GM12878 (cell line): ENCODE data around the gene EFHD1. TPM values are rescaled to one million over a fixed set of nuclear protein-coding genes. Genes with fewer than 3 reads are reported as not detected.

ENCODE experiments used
- ATAC-seq: fragments of 200-7000 bp; cut with Tn5 transposase; 3 replicates; pipeline ENCODE4 v1.9.1; 2020; ENCODE audit warnings: mild to moderate bottlenecking, moderate library complexity
- BruUV-seq: library from RNA; stranded (reverse); fragments of 400-500 nt; replicated peaks from 2 replicates; lab custom pipeline; 2021; lab: Mats Ljungman, UMichigan
- CTCF ChIA-PET: fragments of 300-600 bp; sonication (Branson Sonifier 250); formaldehyde crosslinking; extraction: SDS; loops from one replicate; lab custom pipeline; 2021; ENCODE audit warnings: inconsistent platforms; lab: Yijun Ruan, JAX
- POLR2A ChIA-PET: fragments of 350-600 bp; formaldehyde crosslinking; extraction: SDS; loops from one replicate; lab custom pipeline; 2021; ENCODE audit warnings: inconsistent platforms; lab: Charles Lee
- RAD21 ChIA-PET: fragments of 300-600 bp; sonication (Branson Sonifier 250); formaldehyde crosslinking; loops from one replicate; lab custom pipeline; 2023; ENCODE audit warnings: antibody characterized with exemption; ENCODE audit not compliant: unreplicated experiment; lab: Charles Lee
- SMC1A ChIA-PET: fragments of 300-600 bp; sonication (Branson Sonifier 250); formaldehyde crosslinking; loops from one replicate; lab custom pipeline; 2023; ENCODE audit not compliant: unreplicated experiment, uncharacterized antibody; lab: Charles Lee
- DNase-seq: peaks from one replicate; pipeline ENCODE4 v3.0.0-alpha.2; 2011; ENCODE audit warnings: low read depth, low spot score
- FAIRE-seq: peaks from 3 replicates; lab custom pipeline; 2011; peaks lifted over from hg19 to GRCh38; lab: Jason Lieb, UNC
- H2AFZ ChIP-seq: 2 replicates; pipeline ENCODE4 v1.6.0; 2011; ENCODE audit warnings: low read depth, low read length, control low read depth; ENCODE audit not compliant: control insufficient read depth
- H3K27ac ChIP-seq: 2 replicates; pipeline ENCODE4 v1.5.1; 2011; ENCODE audit warnings: control low read depth; ENCODE audit not compliant: control insufficient read depth, insufficient read depth
- H3K27me3 ChIP-seq, 2 experiments: replicated peaks in 1 of 2; 2 replicates each; pipeline versions ENCODE4 v1.6.0 to v1.6.1; 2011; ENCODE audit warnings: low read length in 1 of 2; ENCODE audit not compliant: control insufficient read depth in 2 of 2, insufficient read depth in 2 of 2
- H3K36me3 ChIP-seq, 2 experiments: 2 replicates each; pipeline ENCODE4 v1.5.1; 2011; ENCODE audit warnings: low read length in 1 of 2; ENCODE audit not compliant: control insufficient read depth in 2 of 2, insufficient read depth in 2 of 2
- H3K4me1 ChIP-seq: 2 replicates; pipeline ENCODE4 v1.6.1; 2011; ENCODE audit warnings: mild to moderate bottlenecking, low read length, moderate library complexity, mixed read lengths; ENCODE audit not compliant: control insufficient read depth, insufficient read depth
- H3K4me2 ChIP-seq: 2 replicates; pipeline ENCODE4 v1.6.0; 2011; ENCODE audit warnings: control low read depth; ENCODE audit not compliant: control insufficient read depth, insufficient read depth
- H3K4me3 ChIP-seq: fragments of 200-600 bp; sonication (generic); 2 replicates; pipeline ENCODE4 v1.5.1; 2016
- H3K79me2 ChIP-seq: 2 replicates; pipeline ENCODE4 v1.6.0; 2011; ENCODE audit warnings: low read length; ENCODE audit not compliant: control insufficient read depth, insufficient read depth
- H3K9ac ChIP-seq: 2 replicates; pipeline ENCODE4 v1.8.0; 2011; ENCODE audit warnings: low read length, control low read depth, mixed read lengths; ENCODE audit not compliant: control insufficient read depth, insufficient read depth
- H3K9me3 ChIP-seq: replicated peaks from 3 replicates; pipeline ENCODE4 v1.5.1; 2011; ENCODE audit warnings: mild to moderate bottlenecking, low read length; ENCODE audit not compliant: control insufficient read depth, insufficient read depth
- H4K20me1 ChIP-seq: 2 replicates; pipeline ENCODE4 v1.6.0; 2011; ENCODE audit not compliant: control insufficient read depth, insufficient read depth
- ATF2 ChIP-seq: IDR thresholded peaks from 2 replicates; pipeline ENCODE4 v1.6.1; 2012; ENCODE audit warnings: low read length, inconsistent platforms
- BMI1 ChIP-seq: fragments of 450-650 bp; IDR thresholded peaks from 2 replicates; pipeline ENCODE4 v1.6.1; 2016; ENCODE audit warnings: mild to moderate bottlenecking, moderate library complexity, borderline replicate concordance
- CBX3 ChIP-seq: fragments of 200-600 bp; sonication (generic); IDR thresholded peaks from 2 replicates; pipeline ENCODE4 v1.6.1; 2016; ENCODE audit warnings: low read depth, borderline replicate concordance
- ETV6 ChIP-seq, 2 experiments: fragments of 450-650 bp in 1 of 2; IDR thresholded peaks in 1 of 2; conservative IDR thresholded peaks in 1 of 2; 2 replicates each; pipeline ENCODE4 v1.6.1; 2014; ENCODE audit warnings: antibody characterized with exemption in 1 of 2, borderline replicate concordance in 1 of 2, low read depth in 1 of 2, mild to moderate bottlenecking in 1 of 2, moderate library complexity in 1 of 2
- IKZF1 ChIP-seq: fragments of 450-650 bp; conservative IDR thresholded peaks from 2 replicates; pipeline ENCODE4 v1.6.1; 2017; ENCODE audit warnings: antibody characterized with exemption, mild to moderate bottlenecking
- MAX ChIP-seq: IDR thresholded peaks from 2 replicates; pipeline ENCODE4 v1.6.1; 2012; ENCODE audit warnings: low read depth, low read length, improper control_type of control experiment
- MEF2B ChIP-seq: fragments of 450-650 bp; IDR thresholded peaks from 2 replicates; pipeline ENCODE4 v1.6.1; 2018; ENCODE audit warnings: mild to moderate bottlenecking, moderate library complexity; ENCODE audit not compliant: partially characterized antibody, poor library complexity, severe bottlenecking
- PAX8 ChIP-seq: fragments of 450-650 bp; IDR thresholded peaks from 2 replicates; pipeline ENCODE4 v1.6.1; 2017; ENCODE audit warnings: mild to moderate bottlenecking, moderate library complexity
- SREBF1 ChIP-seq: IDR thresholded peaks from 2 replicates; pipeline ENCODE4 v1.6.1; 2012; ENCODE audit warnings: mild to moderate bottlenecking, low read length
- ZBED1 ChIP-seq: IDR thresholded peaks from 2 replicates; pipeline ENCODE4 v1.6.1; 2016; ENCODE audit warnings: borderline replicate concordance
- ZBTB33 ChIP-seq: fragments of 450-650 bp; IDR thresholded peaks from 2 replicates; pipeline ENCODE4 v1.6.1; 2017; ENCODE audit warnings: mild to moderate bottlenecking
- ZBTB4 ChIP-seq: fragments of 450-650 bp; formaldehyde crosslinking; IDR thresholded peaks from 2 replicates; pipeline ENCODE4 v1.4.0; 2022; ENCODE audit warnings: mild to moderate bottlenecking, moderate library complexity
- ZSCAN29 ChIP-seq: fragments of 450-650 bp; IDR thresholded peaks from 2 replicates; pipeline ENCODE4 v1.6.1; 2017; ENCODE audit warnings: mild to moderate bottlenecking, moderate library complexity
- WGBS: methylation state at CpG from one replicate; pipeline ENCODE4 v1.1.6; 2016; ENCODE audit warnings: low lambda C conversion rate; ENCODE audit not compliant: insufficient replicate concordance, insufficient coverage; ENCODE audit errors: missing lambda C conversion rate; 5-methylcytosine and 5-hydroxymethylcytosine counted together
- in situ Hi-C: fragments of 300-500 bp; cut with MboI; formaldehyde crosslinking; loops from 9 replicates; pipeline ENCODE4 v1.14.3; 2018; ENCODE audit warnings: mixed read lengths
- intact Hi-C: fragments of 100-400 bp; cut with micrococcal nuclease; formaldehyde crosslinking; loops from one replicate; pipeline ENCODE4 v1.14.2; 2022; ENCODE audit not compliant: unreplicated experiment
- polyA plus RNA-seq, 11 experiments: library from polyadenylated mRNA; depleted of rRNA in 4 of 11; unstranded in 6 of 11; stranded (reverse) in 5 of 11; fragments of >200 nt; fragmentation: Nextera tagmentation in 4 of 11; fragmentation: Illumina TruSeq in 1 of 11; extraction: Ambion mirVana in 4 of 11; extraction: Trizol in 1 of 11; gene quantifications; 1 replicate in 1 of 11; 2 replicates in 10 of 11; pipeline versions ENCODE4 v1.2.1 to v1.2.3, GENCODE V29; 2011 to 2016; ENCODE audit warnings: inconsistent platforms in 2 of 11, missing spikeins in 2 of 11, low read depth in 1 of 11
- total RNA-seq, 4 experiments: library from RNA; depleted of rRNA in 3 of 4; stranded (reverse); fragments of >200 nt in 3 of 4; fragmentation: Illumina TruSeq in 1 of 4; extraction: Trizol in 1 of 4; gene quantifications; 2 replicates each; pipeline versions ENCODE4 v1.2.1 to v1.2.3, GENCODE V29; 2013 to 2021

EFHD1 gene
- total and polyA plus RNA-seq, 10 of the 15 experiments (the other 5 are each of a cell fraction or from before 2014, with no cell fraction given): 0.07 TPM; not detected in 9

GRCh38 chr2:232721882-232722281 is 88.5 kb downstream of the EFHD1 start:
- no peak for ATAC-seq
- in situ Hi-C loops (no loop called here), intact Hi-C loops (no loop called here)
- H4K20me1 ChIP-seq: no peaks in the 10 kb centered on the region
- H3K4me1 ChIP-seq: no peaks in the 10 kb centered on the region; the same call in 1 of the 2 replicates
- H3K36me3 ChIP-seq: peaks cover 4 to 23% of the 10 kb centered on the region in 2 experiments
- no peak overlapping the region for H3K4me3 ChIP-seq
- peaks cover 24% of the 10 kb centered on the region for H3K79me2 ChIP-seq
- POLR2A ChIA-PET: no interaction called here
- SMC1A ChIA-PET: no interaction called here
- RAD21 ChIA-PET: no interaction called here
- H3K9ac ChIP-seq: no peak overlapping the region
- no peak for DNase-seq
- no peaks in the 10 kb centered on the region for H3K27me3 ChIP-seq
- CTCF ChIA-PET: no interaction called here
- no peak for FAIRE-seq
- no peak for TF ChIP-seq ATF2
- TF ChIP-seq SREBF1: no peak
- TF ChIP-seq MAX: no peak
- no peak for TF ChIP-seq ETV6 (conservative IDR thresholded peaks at IDR 0.05 in 1 of 2, IDR thresholded peaks at IDR 0.05 in 1 of 2; ENCODE audit: borderline replicate concordance in 1 of 2, low read depth in 1 of 2)
- no peak for TF ChIP-seq ZBED1
- no peak for TF ChIP-seq BMI1
- no peak for TF ChIP-seq ZSCAN29
- TF ChIP-seq PAX8: no peak
- TF ChIP-seq ZBTB33: no peak
- TF ChIP-seq CBX3: no peak
- TF ChIP-seq MEF2B: no peak
- no peak for TF ChIP-seq IKZF1
- TF ChIP-seq ZBTB4 (CRISPR knock-in tag): no peak
- BruUV-seq: no TSS peak
- no peak overlapping the region for H2AFZ ChIP-seq
- H3K27ac ChIP-seq: no peak overlapping the region
- 48% methylated on average over 2 of the region's 2 CpGs for WGBS
- no peak overlapping the region for H3K4me2 ChIP-seq
- peaks cover 3% of the 10 kb centered on the region; the same call in 2 of the 3 replicates for H3K9me3 ChIP-seq
